Kidney glomerular epithelial cell (primary cell): ENCODE results near the gene MTHFS.

Experiments used
- DNase-seq: peaks from one replicate; lab custom pipeline; 2025; lab: John Stamatoyannopoulos, UW

MTHFS gene

DNA sequence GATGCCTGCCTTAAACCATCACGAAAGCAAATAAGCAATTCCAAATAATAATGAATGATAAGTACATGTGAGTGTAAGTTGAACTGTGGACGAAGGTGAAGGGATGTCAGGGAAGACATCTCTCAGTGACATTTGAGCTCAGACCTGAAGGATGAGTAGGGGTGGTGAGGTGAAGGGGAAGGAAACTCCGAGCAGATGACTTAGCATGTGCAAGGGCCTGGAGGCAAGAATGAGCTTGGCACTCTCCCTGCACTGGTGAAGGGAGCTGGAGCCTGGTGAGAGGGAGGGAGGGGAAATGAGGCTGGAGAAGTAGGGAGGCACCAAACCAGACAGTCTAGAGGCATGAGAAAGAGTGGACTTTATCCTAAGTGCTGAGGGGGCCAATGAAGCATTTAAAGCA is 84.3 kb downstream of the MTHFS start:
- no peak for DNase-seq

- no peak for DNase-seq
These were observed 85.1 kb downstream of the MTHFS start for GRCh38 chr15:79811406-79812405.

- DNase-seq, result no peak
These were observed 92.0 kb downstream of the MTHFS start for GRCh38 chr15:79804838-79805237.

DNA sequence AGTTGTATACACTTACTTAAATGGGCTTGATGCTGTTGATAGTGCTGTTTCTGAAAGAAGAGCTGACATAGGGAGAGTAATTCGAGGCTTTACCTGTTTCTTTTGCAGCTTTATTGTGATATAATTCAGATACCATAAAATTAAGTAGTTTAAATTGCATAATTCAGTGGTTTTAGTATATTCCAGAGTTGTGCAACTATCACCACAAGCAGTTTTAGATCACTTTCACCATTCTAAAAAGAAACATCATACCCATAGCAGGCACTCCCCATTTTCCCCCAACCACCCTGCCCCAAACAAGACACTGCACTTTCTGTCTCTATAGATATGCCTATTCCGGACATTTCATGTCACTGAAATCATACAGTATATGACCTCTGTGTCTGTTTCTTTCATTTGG is 98.5 kb downstream of the MTHFS start:
- DNase-seq, result no peak
